Lung (tissue), 12 donors: ENCODE measurements around the gene KLF16. TPM values are rescaled to one million over a fixed set of nuclear protein-coding genes. Genes with fewer than 3 reads are reported as not detected.
"Not testable (repeated sequence)": the region's sequence is repeated elsewhere in the genome, so short reads cannot be mapped to it uniquely, and the experiment has no call there.

Experiments
- ATAC-seq: fragments of 200-7000 bp; cut with Tn5 transposase; one replicate; pipeline ENCODE4 v1.9.1; 2020; ENCODE audit warnings: moderate number of reproducible peaks; ENCODE audit not compliant: insufficient read depth, low FRiP score
- DNase-seq, 3 donors: peaks; one replicate each; pipeline ENCODE4 v3.0.0-alpha.2; 2013 to 2017
- H3K27ac ChIP-seq, 2 donors: one replicate each; pipeline ENCODE4 v1.5.1; 2013; ENCODE audit warnings: mild to moderate bottlenecking in 2 of 2, moderate library complexity in 2 of 2, control low read depth in 1 of 2, inconsistent platforms in 1 of 2, low read depth in 1 of 2, low read length in 1 of 2
- H3K27me3 ChIP-seq, 3 donors: one replicate each; pipeline ENCODE4 v1.5.1; 2013; ENCODE audit warnings: low read length in 2 of 3; ENCODE audit not compliant: control insufficient read depth in 3 of 3, insufficient read depth in 3 of 3
- H3K36me3 ChIP-seq, 4 donors: one replicate each; pipeline ENCODE4 v1.5.1; 2013; ENCODE audit warnings: low read length in 4 of 4, mild to moderate bottlenecking in 1 of 4, moderate library complexity in 1 of 4; ENCODE audit not compliant: control insufficient read depth in 4 of 4, insufficient read depth in 4 of 4
- H3K4me1 ChIP-seq, 5 donors: one replicate each; pipeline ENCODE4 v1.5.1; 2013; ENCODE audit warnings: low read length in 5 of 5, mild to moderate bottlenecking in 2 of 5, moderate library complexity in 1 of 5; ENCODE audit not compliant: control insufficient read depth in 5 of 5, insufficient read depth in 5 of 5
- H3K4me3 ChIP-seq: one replicate; pipeline ENCODE4 v1.5.1; 2013; ENCODE audit warnings: mild to moderate bottlenecking, control low read depth, moderate library complexity
- H3K9ac ChIP-seq, 2 donors: one replicate each; pipeline ENCODE4 v1.5.1; 2013; ENCODE audit warnings: low read length in 2 of 2, control low read depth in 1 of 2; ENCODE audit not compliant: insufficient read depth in 1 of 2
- H3K9me3 ChIP-seq, 4 donors: one replicate each; pipeline ENCODE4 v1.5.1; 2013; ENCODE audit warnings: low read length in 3 of 4, mild to moderate bottlenecking in 1 of 4, moderate library complexity in 1 of 4; ENCODE audit not compliant: control insufficient read depth in 4 of 4, insufficient read depth in 3 of 4
- CTCF ChIP-seq: IDR thresholded peaks from 2 replicates; pipeline ENCODE4 v1.5.1; 2012; ENCODE audit warnings: mild to moderate bottlenecking; ENCODE audit errors: control extremely low read depth, extremely low read depth
- whole genome bisulfite sequencing, 2 donors: extraction: QIAGEN DNeasy Blood & Tissue Kit; methylation state at CpG; one replicate each; pipeline ENCODE4 v1.1.7; 2013; 5-methylcytosine and 5-hydroxymethylcytosine counted together
- polyA plus RNA-seq, 2 donors: library from polyadenylated mRNA; stranded (reverse); fragments of 200-250 nt; gene quantifications; one replicate each; pipeline ENCODE4 v1.2.1, GENCODE V29; 2013
- total RNA-seq, 2 donors: library from RNA; depleted of rRNA in 1 of 2; stranded (reverse); fragments of >200 nt in 1 of 2; gene quantifications; one replicate each; pipeline ENCODE4 v1.2.1, GENCODE V29; 2014 to 2021
- donor health status: control.
- donor health status: control.
- donor health status: Bipolar disorder and iron deficiency.
- donor health status: healthy.
- donor health status: DM: yes; HTN: yes; CAD: no.

The KLF16 gene
- total and polyA plus RNA-seq, 4 donors = 3.3 to 25.6 (median 15.8) TPM

GRCh38 chr19:1882089-1882785, 18.9 kb upstream of the KLF16 start:
- DNase-seq = peak in 1 of 3 donors; percentile 10
- no peaks in the 10 kb centered on the region for H3K27me3 ChIP-seq
- H3K4me3 ChIP-seq = no peak overlapping the region
- H3K9ac ChIP-seq = peak overlapping the region in 1 of 2 donors; percentile 34
- TF ChIP-seq CTCF = no peak
- peaks cover 0 to 12% (median 0%) of the 10 kb centered on the region in 4 donors for H3K36me3 ChIP-seq
- no peak for ATAC-seq
- H3K27ac ChIP-seq = peak overlapping the region; percentile 51 to 71
- WGBS, 2 donors = 58 to 73% methylated on average over 31 of the region's 31 CpGs
- peaks cover 0 to 32% (median 9%) of the 10 kb centered on the region in 5 donors for H3K4me1 ChIP-seq
- no peaks in the 10 kb centered on the region for H3K9me3 ChIP-seq

GRCh38 chr19:1881393-1882088, 18.2 kb upstream of the KLF16 start:
- not testable (repeated sequence) for H3K27me3 ChIP-seq, H3K4me3 ChIP-seq, DNase-seq, H3K9ac ChIP-seq, ATAC-seq, H3K9me3 ChIP-seq
- H3K4me1 ChIP-seq = peaks cover 0 to 33% (median 9%) of the 10 kb centered on the region in 5 donors
- peaks cover 0 to 12% (median 0%) of the 10 kb centered on the region in 4 donors for H3K36me3 ChIP-seq
- H3K27ac ChIP-seq = peak overlapping the region; percentile 43 to 71
- 63 to 79% methylated on average over 24 to 44 of the region's 44 CpGs for WGBS, 2 donors

- H3K4me3 ChIP-seq = no peak overlapping the region
- 75 to 91% methylated on average over 27 to 34 of the region's 35 CpGs for WGBS, 2 donors
Observed at GRCh38 chr19:1880611-1881392, 17.4 kb upstream of the KLF16 start.

GRCh38 chr19:1879982-1880381, 16.6 kb upstream of the KLF16 start:
- DNase-seq, ATAC-seq, H3K9me3 ChIP-seq, H3K9ac ChIP-seq, H3K27me3 ChIP-seq, H3K4me3 ChIP-seq: not testable (repeated sequence)
- 88 to 90% methylated on average over 13 to 17 of the region's 17 CpGs for WGBS, 2 donors
- peaks cover 0 to 12% (median 0%) of the 10 kb centered on the region in 4 donors for H3K36me3 ChIP-seq
- peak overlapping the region in 1 of 2 donors; percentile 27 for H3K27ac ChIP-seq
- H3K4me1 ChIP-seq = peaks cover under 1 to 35% (median 9%) of the 10 kb centered on the region in 5 donors

More at GRCh38 chr19:1880611-1881392, 17.4 kb upstream of the KLF16 start:
- peak overlapping the region; percentile 3 to 27 for H3K27ac ChIP-seq
- no peak for TF ChIP-seq CTCF
- H3K4me1 ChIP-seq = peaks cover 0 to 35% (median 9%) of the 10 kb centered on the region in 5 donors
- ATAC-seq (no peak), DNase-seq (no peak)
- H3K9ac ChIP-seq = no peak overlapping the region
- no peaks in the 10 kb centered on the region for H3K9me3 ChIP-seq
- peaks cover 0 to 12% (median 0%) of the 10 kb centered on the region in 4 donors for H3K36me3 ChIP-seq
- no peaks in the 10 kb centered on the region for H3K27me3 ChIP-seq

- ATAC-seq, H3K27me3 ChIP-seq, H3K9ac ChIP-seq, H3K9me3 ChIP-seq, DNase-seq, H3K4me3 ChIP-seq, H3K27ac ChIP-seq: not testable (repeated sequence)
- Histone ChIP-seq H3K36me3 (peaks cover 0 to 15% (median 0%) of the 10 kb centered on the region in 4 donors), H3K4me1 (peaks cover 8 to 37% (median 8%) of the 10 kb centered on the region in 5 donors)
- WGBS, 2 donors = 85 to 92% methylated on average over 8 of the region's 8 CpGs
Observed at GRCh38 chr19:1878583-1878982, 15.2 kb upstream of the KLF16 start.

GRCh38 chr19:1877280-1877660, 13.9 kb upstream of the KLF16 start:
- not testable (repeated sequence) for H3K27ac ChIP-seq, H3K4me3 ChIP-seq, DNase-seq, H3K9me3 ChIP-seq, H3K27me3 ChIP-seq, ATAC-seq, H3K9ac ChIP-seq
- peaks cover 3 to 32% (median 12%) of the 10 kb centered on the region in 5 donors for H3K4me1 ChIP-seq
- WGBS, 2 donors = 68 to 87% methylated on average over 35 to 38 of the region's 47 CpGs
- H3K36me3 ChIP-seq = peaks cover 0 to 23% (median 0%) of the 10 kb centered on the region in 4 donors
